Measurements from ENCODE around the gene SSTR3. TPM values are rescaled to one million over a fixed set of nuclear protein-coding genes. Genes with fewer than 3 reads are reported as not detected.

The SSTR3 gene
- total and polyA plus RNA-seq, 2 of the 13 experiments (the other 11 are each of a cell fraction or from before 2014, with no cell fraction given), result 0.08 to 0.64 TPM

DNA sequence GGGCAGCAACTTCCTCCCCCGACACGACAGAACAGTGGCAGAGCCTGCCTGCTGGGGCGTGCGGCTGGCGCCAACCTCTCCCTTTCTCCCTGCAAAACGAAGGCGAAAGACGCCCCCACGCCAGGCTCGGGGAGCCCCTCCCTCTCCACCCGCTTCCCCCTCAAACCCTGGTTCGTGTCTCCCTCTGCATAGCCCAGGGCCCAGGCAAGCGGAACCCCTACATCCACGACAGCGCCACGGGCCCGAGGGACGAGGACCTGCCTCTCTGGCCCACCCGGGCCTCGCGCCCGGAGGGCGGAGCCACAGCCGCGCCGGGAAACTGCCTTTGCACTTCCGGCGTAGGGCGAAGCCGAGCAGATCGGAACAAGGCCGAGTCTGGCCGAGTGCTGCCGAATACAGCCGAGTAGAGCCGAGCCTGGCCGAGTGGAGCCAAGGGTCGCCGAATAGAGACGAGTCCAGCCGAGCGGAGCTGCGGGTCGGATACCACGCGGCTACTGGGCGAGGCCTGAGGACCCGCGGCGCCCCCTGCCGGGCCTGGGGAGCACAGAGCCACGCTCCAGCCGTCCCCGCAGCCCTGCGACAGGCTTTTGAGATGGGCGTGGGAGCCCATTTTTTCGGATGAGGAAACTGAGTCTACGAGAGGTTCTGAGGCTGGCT, 13.0 kb downstream of the SSTR3 start (continued):
- TF ChIP-seq, protein P1, sequence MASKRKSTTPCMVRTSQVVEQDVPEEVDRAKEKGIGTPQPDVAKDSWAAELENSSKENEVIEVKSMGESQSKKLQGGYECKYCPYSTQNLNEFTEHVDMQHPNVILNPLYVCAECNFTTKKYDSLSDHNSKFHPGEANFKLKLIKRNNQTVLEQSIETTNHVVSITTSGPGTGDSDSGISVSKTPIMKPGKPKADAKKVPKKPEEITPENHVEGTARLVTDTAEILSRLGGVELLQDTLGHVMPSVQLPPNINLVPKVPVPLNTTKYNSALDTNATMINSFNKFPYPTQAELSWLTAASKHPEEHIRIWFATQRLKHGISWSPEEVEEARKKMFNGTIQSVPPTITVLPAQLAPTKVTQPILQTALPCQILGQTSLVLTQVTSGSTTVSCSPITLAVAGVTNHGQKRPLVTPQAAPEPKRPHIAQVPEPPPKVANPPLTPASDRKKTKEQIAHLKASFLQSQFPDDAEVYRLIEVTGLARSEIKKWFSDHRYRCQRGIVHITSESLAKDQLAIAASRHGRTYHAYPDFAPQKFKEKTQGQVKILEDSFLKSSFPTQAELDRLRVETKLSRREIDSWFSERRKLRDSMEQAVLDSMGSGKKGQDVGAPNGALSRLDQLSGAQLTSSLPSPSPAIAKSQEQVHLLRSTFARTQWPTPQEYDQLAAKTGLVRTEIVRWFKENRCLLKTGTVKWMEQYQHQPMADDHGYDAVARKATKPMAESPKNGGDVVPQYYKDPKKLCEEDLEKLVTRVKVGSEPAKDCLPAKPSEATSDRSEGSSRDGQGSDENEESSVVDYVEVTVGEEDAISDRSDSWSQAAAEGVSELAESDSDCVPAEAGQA (IDR thresholded peaks at IDR 0.05; ENCODE audit: low read depth), result no peak
- TF ChIP-seq, protein P1 (CRISPR knock-in tag; IDR thresholded peaks at IDR 0.05; ENCODE audit: borderline replicate concordance), result no peak
- no peak for TF ChIP-seq NCOR1 (IDR thresholded peaks at IDR 0.05; ENCODE audit: borderline replicate concordance, low read length)
- 0 out of 2 replicates have a peak, but pooled peaks have one; percentile 28 for TF ChIP-seq SRY (CRISPR knock-in tag; IDR thresholded peaks at IDR 0.05)
- TF ChIP-seq SAP130 (CRISPR knock-in tag; IDR thresholded peaks at IDR 0.05; ENCODE audit: low read depth), result peak; percentile 62
- TF ChIP-seq, protein P2, sequence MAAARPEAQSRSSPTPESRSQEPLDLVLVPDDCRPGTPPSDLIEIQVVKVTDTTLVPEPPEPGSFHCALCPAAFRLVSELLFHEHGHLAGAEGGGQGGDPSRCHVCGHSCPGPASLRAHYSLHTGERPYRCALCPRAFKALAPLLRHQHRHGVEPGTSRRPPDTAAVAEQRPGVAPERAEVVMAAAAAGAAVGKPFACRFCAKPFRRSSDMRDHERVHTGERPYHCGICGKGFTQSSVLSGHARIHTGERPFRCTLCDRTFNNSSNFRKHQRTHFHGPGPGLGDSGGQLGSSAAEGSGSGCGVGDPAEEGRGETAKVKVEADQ (CRISPR knock-in tag; IDR thresholded peaks at IDR 0.05; ENCODE audit: borderline replicate concordance), result peak; percentile 56; the same call in 1 of the 2 replicates
- TF ChIP-seq ZNF776 (CRISPR knock-in tag; IDR thresholded peaks at IDR 0.05), result no peak
- no peak for TF ChIP-seq ZBTB7A (CRISPR knock-in tag; IDR thresholded peaks at IDR 0.05)
- peak; percentile 40; the same call in 1 of the 2 replicates for TF ChIP-seq ZNF614 (CRISPR knock-in tag; IDR thresholded peaks at IDR 0.05; ENCODE audit: borderline replicate concordance)
- 0 out of 2 replicates have a peak, but pooled peaks have one; percentile 80 for TF ChIP-seq ZNF589 (CRISPR knock-in tag; conservative IDR thresholded peaks at IDR 0.05)
- peak; percentile 13; the same call in 1 of the 2 replicates for TF ChIP-seq ZMYM2 (CRISPR knock-in tag; IDR thresholded peaks at IDR 0.05)
- TF ChIP-seq, protein P3, sequence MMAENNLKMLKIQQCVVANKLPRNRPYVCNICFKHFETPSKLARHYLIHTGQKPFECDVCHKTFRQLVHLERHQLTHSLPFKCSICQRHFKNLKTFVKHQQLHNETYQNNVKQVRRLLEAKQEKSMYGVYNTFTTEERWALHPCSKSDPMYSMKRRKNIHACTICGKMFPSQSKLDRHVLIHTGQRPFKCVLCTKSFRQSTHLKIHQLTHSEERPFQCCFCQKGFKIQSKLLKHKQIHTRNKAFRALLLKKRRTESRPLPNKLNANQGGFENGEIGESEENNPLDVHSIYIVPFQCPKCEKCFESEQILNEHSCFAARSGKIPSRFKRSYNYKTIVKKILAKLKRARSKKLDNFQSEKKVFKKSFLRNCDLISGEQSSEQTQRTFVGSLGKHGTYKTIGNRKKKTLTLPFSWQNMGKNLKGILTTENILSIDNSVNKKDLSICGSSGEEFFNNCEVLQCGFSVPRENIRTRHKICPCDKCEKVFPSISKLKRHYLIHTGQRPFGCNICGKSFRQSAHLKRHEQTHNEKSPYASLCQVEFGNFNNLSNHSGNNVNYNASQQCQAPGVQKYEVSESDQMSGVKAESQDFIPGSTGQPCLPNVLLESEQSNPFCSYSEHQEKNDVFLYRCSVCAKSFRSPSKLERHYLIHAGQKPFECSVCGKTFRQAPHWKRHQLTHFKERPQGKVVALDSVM (CRISPR knock-in tag; IDR thresholded peaks at IDR 0.05), result 0 out of 2 replicates have a peak, but pooled peaks have one; percentile 28
- 0 out of 2 replicates have a peak, but pooled peaks have one; percentile 54 for TF ChIP-seq ZNF251 (CRISPR knock-in tag; IDR thresholded peaks at IDR 0.05)
- TF ChIP-seq, protein P4, sequence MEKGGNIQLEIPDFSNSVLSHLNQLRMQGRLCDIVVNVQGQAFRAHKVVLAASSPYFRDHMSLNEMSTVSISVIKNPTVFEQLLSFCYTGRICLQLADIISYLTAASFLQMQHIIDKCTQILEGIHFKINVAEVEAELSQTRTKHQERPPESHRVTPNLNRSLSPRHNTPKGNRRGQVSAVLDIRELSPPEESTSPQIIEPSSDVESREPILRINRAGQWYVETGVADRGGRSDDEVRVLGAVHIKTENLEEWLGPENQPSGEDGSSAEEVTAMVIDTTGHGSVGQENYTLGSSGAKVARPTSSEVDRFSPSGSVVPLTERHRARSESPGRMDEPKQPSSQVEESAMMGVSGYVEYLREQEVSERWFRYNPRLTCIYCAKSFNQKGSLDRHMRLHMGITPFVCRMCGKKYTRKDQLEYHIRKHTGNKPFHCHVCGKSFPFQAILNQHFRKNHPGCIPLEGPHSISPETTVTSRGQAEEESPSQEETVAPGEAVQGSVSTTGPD (CRISPR knock-in tag; IDR thresholded peaks at IDR 0.05), result no peak
- peak; percentile 72; the same call in 1 of the 2 replicates for TF ChIP-seq RNF2 (conservative IDR thresholded peaks at IDR 0.05; ENCODE audit: low read depth)
